Neural cell (in vitro differentiated cells): ENCODE measurements around the gene CLINT1. TPM values are rescaled to one million over a fixed set of nuclear protein-coding genes. Genes with fewer than 3 reads are reported as not detected.

Experiments
- H2AFZ ChIP-seq: fragments of 200-600, 300-800 bp; sonication (generic), shearing (Covaris generic); 2 replicates; pipeline ENCODE4 v1.6.0; 2014; ENCODE audit warnings: low read depth, mild to moderate bottlenecking, antibody characterized with exemption, low read length, moderate library complexity
- H3F3A ChIP-seq: fragments of 200-600 bp; shearing (Covaris generic); 2 replicates; pipeline ENCODE4 v1.6.1; 2016; ENCODE audit warnings: mild to moderate bottlenecking, moderate library complexity, mixed read lengths, antibody characterized with exemption, low read length; ENCODE audit not compliant: insufficient read depth, poor library complexity, severe bottlenecking
- H3K27ac ChIP-seq: fragments of 200-600, 300-800 bp; sonication (generic), shearing (Covaris generic); 2 replicates; pipeline ENCODE4 v1.5.1; 2014; ENCODE audit warnings: mild to moderate bottlenecking, low read length, moderate library complexity
- H3K27me3 ChIP-seq: fragments of 300-800, 200-600 bp; sonication (generic), shearing (Covaris generic); 2 replicates; pipeline ENCODE4 v1.6.0; 2014; ENCODE audit warnings: mild to moderate bottlenecking, low read depth, low read length, moderate library complexity; ENCODE audit not compliant: insufficient read depth
- H3K36me3 ChIP-seq: fragments of 300-800, 200-600 bp; sonication (generic), shearing (Covaris generic); 2 replicates; pipeline ENCODE4 v1.5.1; 2014; ENCODE audit warnings: mild to moderate bottlenecking, antibody characterized with exemption, low read length, moderate library complexity; ENCODE audit not compliant: insufficient read depth
- H3K4me2 ChIP-seq: fragments of 300-800, 200-600 bp; sonication (generic), shearing (Covaris generic); 2 replicates; pipeline ENCODE4 v1.6.0; 2014; ENCODE audit warnings: mild to moderate bottlenecking, low read length
- H3K4me3 ChIP-seq: fragments of 300-800, 200-600 bp; sonication (generic), shearing (Covaris generic); 2 replicates; pipeline ENCODE4 v1.5.1; 2014; ENCODE audit warnings: mild to moderate bottlenecking, low read length, moderate library complexity
- H3K79me2 ChIP-seq: fragments of 200-600 bp; shearing (Covaris generic); replicated peaks from 2 replicates; pipeline ENCODE4 v1.6.0; 2014; ENCODE audit warnings: mild to moderate bottlenecking, low read length, moderate library complexity; ENCODE audit not compliant: insufficient read depth
- H3K9ac ChIP-seq: fragments of 300-800, 200-600 bp; sonication (generic), shearing (Covaris generic); 2 replicates; pipeline ENCODE4 v1.6.1; 2016; ENCODE audit warnings: mild to moderate bottlenecking, low read length, mixed read lengths
- H3K9me2 ChIP-seq: fragments of 200-600 bp; shearing (Covaris generic); 2 replicates; pipeline ENCODE4 v1.6.1; 2016; ENCODE audit warnings: mild to moderate bottlenecking, low read length, mixed read lengths; ENCODE audit not compliant: insufficient read depth
- H3K9me3 ChIP-seq: fragments of 200-600, 300-800 bp; sonication (generic), shearing (Covaris generic); 2 replicates; pipeline ENCODE4 v1.6.1; 2016; ENCODE audit warnings: mild to moderate bottlenecking, mixed run types, low read length, moderate library complexity, mixed read lengths
- H4K20me1 ChIP-seq: fragments of 200-600 bp; shearing (Covaris generic); 2 replicates; pipeline ENCODE4 v1.6.1; 2016; ENCODE audit warnings: mild to moderate bottlenecking, mixed run types; ENCODE audit not compliant: insufficient read depth
- CTCF ChIP-seq: fragments of 450-650 bp; IDR thresholded peaks from 2 replicates; pipeline ENCODE4 v1.5.1; 2014; ENCODE audit warnings: antibody characterized with exemption, mild to moderate bottlenecking, moderate library complexity; ENCODE audit not compliant: poor library complexity, severe bottlenecking
- EP300 ChIP-seq: fragments of 450-650 bp; conservative IDR thresholded peaks from 2 replicates; pipeline ENCODE4 v1.6.1; 2014; ENCODE audit warnings: antibody characterized with exemption, mild to moderate bottlenecking, moderate library complexity; ENCODE audit not compliant: poor library complexity, severe bottlenecking
- EZH2 ChIP-seq: fragments of 200-600, 300-800 bp; shearing (Covaris generic), sonication (generic); IDR thresholded peaks from 2 replicates; pipeline ENCODE4 v1.6.1; 2014; ENCODE audit warnings: antibody characterized with exemption, low read length, borderline replicate concordance, mild to moderate bottlenecking; ENCODE audit not compliant: insufficient read depth, poor library complexity, severe bottlenecking
- MXI1 ChIP-seq: fragments of 450-650 bp; conservative IDR thresholded peaks from 2 replicates; pipeline ENCODE4 v1.6.1; 2014; ENCODE audit warnings: antibody characterized with exemption, mild to moderate bottlenecking; ENCODE audit not compliant: poor library complexity, severe bottlenecking
- POLR2AphosphoS5 ChIP-seq: IDR thresholded peaks from 2 replicates; pipeline ENCODE4 v1.6.1; 2012
- RAD21 ChIP-seq: fragments of 450-650 bp; conservative IDR thresholded peaks from 2 replicates; pipeline ENCODE4 v1.6.1; 2014; ENCODE audit warnings: antibody characterized with exemption, mild to moderate bottlenecking, moderate library complexity
- REST ChIP-seq: IDR thresholded peaks from 2 replicates; pipeline ENCODE4 v1.6.1; 2012; ENCODE audit warnings: borderline replicate concordance
- SMC3 ChIP-seq: fragments of 450-650 bp; conservative IDR thresholded peaks from 2 replicates; pipeline ENCODE4 v1.6.1; 2014; ENCODE audit warnings: antibody characterized with exemption, mild to moderate bottlenecking, moderate library complexity; ENCODE audit not compliant: poor library complexity
- TAF1 ChIP-seq: IDR thresholded peaks from 2 replicates; pipeline ENCODE4 v1.6.1; 2012; ENCODE audit warnings: low read depth
- polyA plus RNA-seq: library from polyadenylated mRNA; depleted of rRNA; stranded (reverse); fragments of >200 nt; gene quantifications from 2 replicates; pipeline ENCODE4 v1.2.3, GENCODE V29; 2014

CLINT1 gene
- polyA plus RNA-seq, 1 donor from 2014 or later = 47.3 TPM

- no peaks in the 10 kb centered on the region for H3K27me3 ChIP-seq
- no peaks in the 10 kb centered on the region for H3K36me3 ChIP-seq
- H3K27ac ChIP-seq = no peak overlapping the region
- H3K9ac ChIP-seq = no peak overlapping the region
- H3K4me3 ChIP-seq = no peak overlapping the region
- no peak overlapping the region for H2AFZ ChIP-seq
- H3K9me2 ChIP-seq = no peaks in the 10 kb centered on the region
- H3F3A ChIP-seq = no peaks in the 10 kb centered on the region
- H3K79me2 ChIP-seq = no peaks in the 10 kb centered on the region
- H4K20me1 ChIP-seq = no peaks in the 10 kb centered on the region
- H3K9me3 ChIP-seq = no peaks in the 10 kb centered on the region
- TF ChIP-seq POLR2AphosphoS5 = no peak
- no peak for TF ChIP-seq REST
- no peak for TF ChIP-seq MXI1
- TF ChIP-seq CTCF = no peak
- TF ChIP-seq SMC3 = no peak
- TF ChIP-seq TAF1 = no peak
- TF ChIP-seq EZH2 = no peak
- no peak for TF ChIP-seq RAD21
- TF ChIP-seq EP300 = no peak
- H3K4me2 ChIP-seq = no peak overlapping the region
Measured at GRCh38 chr5:157890836-157891597, 32.1 kb upstream of the CLINT1 start.

- no peak overlapping the region for H3K4me2 ChIP-seq
- no peak overlapping the region for H2AFZ ChIP-seq
- no peaks in the 10 kb centered on the region for H3F3A ChIP-seq
- no peaks in the 10 kb centered on the region for H3K36me3 ChIP-seq
- H3K27me3 ChIP-seq = no peaks in the 10 kb centered on the region
- no peaks in the 10 kb centered on the region for H3K9me3 ChIP-seq
- no peaks in the 10 kb centered on the region for H3K9me2 ChIP-seq
- no peak overlapping the region for H3K4me3 ChIP-seq
- no peak overlapping the region for H3K9ac ChIP-seq
- H3K79me2 ChIP-seq = no peaks in the 10 kb centered on the region
- no peak overlapping the region for H3K27ac ChIP-seq
- H4K20me1 ChIP-seq = no peaks in the 10 kb centered on the region
- TF ChIP-seq EZH2 (no peak), POLR2AphosphoS5 (no peak), EP300 (no peak), MXI1 (no peak), CTCF (no peak), SMC3 (no peak), RAD21 (no peak), TAF1 (no peak)
Measured at GRCh38 chr5:157888814-157889532, 30.0 kb upstream of the CLINT1 start.
